Ishikawa (cell line): ENCODE measurements around the gene TLE3.

Source experiments
- CEBPB ChIP-seq: IDR thresholded peaks from 2 replicates; pipeline ENCODE4 v1.6.1; 2012
- CREB1 ChIP-seq: IDR thresholded peaks from 2 replicates; pipeline ENCODE4 v1.6.1; 2012; ENCODE audit warnings: low read depth
- EGR1 ChIP-seq: IDR thresholded peaks from 2 replicates; pipeline ENCODE4 v1.6.1; 2012
- EP300 ChIP-seq: IDR thresholded peaks from 2 replicates; pipeline ENCODE4 v1.6.1; 2012; ENCODE audit warnings: borderline replicate concordance
- FOXM1 ChIP-seq: IDR thresholded peaks from 2 replicates; pipeline ENCODE4 v1.6.1; 2012; ENCODE audit warnings: low read depth, borderline replicate concordance
- MAX ChIP-seq: IDR thresholded peaks from 2 replicates; pipeline ENCODE4 v1.6.1; 2012
- NFIC ChIP-seq: IDR thresholded peaks from 2 replicates; pipeline ENCODE4 v1.6.1; 2012
- RAD21 ChIP-seq: IDR thresholded peaks from 2 replicates; pipeline ENCODE4 v1.6.1; 2012; ENCODE audit warnings: low read depth
- REST ChIP-seq: IDR thresholded peaks from 2 replicates; pipeline ENCODE4 v1.6.1; 2012; ENCODE audit warnings: low read depth, mild to moderate bottlenecking
- TAF1 ChIP-seq: IDR thresholded peaks from 2 replicates; pipeline ENCODE4 v1.6.1; 2012; ENCODE audit warnings: low read depth, mild to moderate bottlenecking
- TCF12 ChIP-seq: IDR thresholded peaks from 2 replicates; pipeline ENCODE4 v1.6.1; 2012; ENCODE audit warnings: low read depth
- TEAD4 ChIP-seq: IDR thresholded peaks from 2 replicates; pipeline ENCODE4 v1.6.1; 2012
- USF1 ChIP-seq: IDR thresholded peaks from 2 replicates; pipeline ENCODE4 v1.6.1; 2012
- YY1 ChIP-seq: IDR thresholded peaks from 2 replicates; pipeline ENCODE4 v1.6.1; 2012; ENCODE audit warnings: low read depth
- ZBTB7A ChIP-seq: IDR thresholded peaks from 2 replicates; pipeline ENCODE4 v1.6.1; 2012; ENCODE audit warnings: low read depth

Gene TLE3

GRCh38 chr15:70145261-70145660 is 47.5 kb upstream of the TLE3 start:
- TF ChIP-seq TAF1 = no peak
- TF ChIP-seq RAD21 = no peak
- no peak for TF ChIP-seq FOXM1
- TF ChIP-seq YY1 = no peak
- no peak for TF ChIP-seq MAX
- TF ChIP-seq EGR1 = no peak
- TF ChIP-seq REST = no peak
- TF ChIP-seq CEBPB = no peak
- no peak for TF ChIP-seq EP300
- no peak for TF ChIP-seq NFIC
- no peak for TF ChIP-seq ZBTB7A
- TF ChIP-seq TCF12 = no peak
- TF ChIP-seq TEAD4 = no peak

GRCh38 chr15:70142322-70143191 is 44.8 kb upstream of the TLE3 start:
- TF ChIP-seq EP300 (no peak), CEBPB (no peak), ZBTB7A (no peak), CREB1 (no peak), MAX (no peak), TAF1 (no peak), EGR1 (no peak), FOXM1 (no peak), USF1 (no peak)

- TF ChIP-seq CREB1 = no peak
- no peak for TF ChIP-seq TEAD4
- TF ChIP-seq CEBPB = no peak
- no peak for TF ChIP-seq YY1
- TF ChIP-seq NFIC = no peak
- TF ChIP-seq RAD21 = no peak
- no peak for TF ChIP-seq EGR1
- TF ChIP-seq TAF1 = no peak
- no peak for TF ChIP-seq FOXM1
- no peak for TF ChIP-seq USF1
- no peak for TF ChIP-seq MAX
- no peak for TF ChIP-seq TCF12
- TF ChIP-seq EP300 = no peak
- no peak for TF ChIP-seq ZBTB7A
- TF ChIP-seq REST = no peak
Observed at GRCh38 chr15:70142072-70142321, 44.3 kb upstream of the TLE3 start.

GRCh38 chr15:70141376-70142071 is 43.8 kb upstream of the TLE3 start:
- TF ChIP-seq YY1 (no peak), NFIC (no peak), MAX (no peak), FOXM1 (no peak), USF1 (no peak), TEAD4 (no peak), EP300 (no peak), EGR1 (no peak), RAD21 (no peak), TAF1 (no peak), CEBPB (no peak), TCF12 (no peak), ZBTB7A (no peak), REST (no peak), CREB1 (no peak)
